Skin epidermis (tissue), 12 donors: Measurements from ENCODE around the gene FNDC3B.

Experiments
- H3K27ac ChIP-seq, 21 experiments: fragments of 200-600 bp; sonication (generic) in 11 of 21; one replicate each; pipeline ENCODE4 v1.5.0; 2020; ENCODE audit warnings: mild to moderate bottlenecking in 3 of 21, inconsistent platforms in 2 of 21, moderate library complexity in 2 of 21
- H3K4me3 ChIP-seq, 7 experiments: fragments of 200-600 bp; sonication (generic) in 2 of 7; one replicate each; pipeline ENCODE4 v1.5.0; 2020; ENCODE audit warnings: inconsistent platforms in 2 of 7, mild to moderate bottlenecking in 2 of 7, moderate library complexity in 1 of 7

The FNDC3B gene

GRCh38 chr3:172410702-172411477, 371.5 kb downstream of the FNDC3B start:
- Histone ChIP-seq H3K4me3 (no peak overlapping the region), H3K27ac (no peak overlapping the region)

GRCh38 chr3:172411478-172411947, 372.1 kb downstream of the FNDC3B start:
- Histone ChIP-seq H3K27ac (no peak overlapping the region), H3K4me3 (no peak overlapping the region)

- H3K27ac ChIP-seq: no peak overlapping the region
These were observed 375.9 kb downstream of the FNDC3B start for GRCh38 chr3:172415323-172415722.

GRCh38 chr3:172437713-172438112, 398.3 kb downstream of the FNDC3B start:
- Histone ChIP-seq H3K4me3 (no peak overlapping the region), H3K27ac (no peak overlapping the region)

More at GRCh38 chr3:172415323-172415722, 375.9 kb downstream of the FNDC3B start:
- H3K4me3 ChIP-seq: no peak overlapping the region

- Histone ChIP-seq H3K27ac (no peak overlapping the region), H3K4me3 (no peak overlapping the region)
These were observed 398.8 kb downstream of the FNDC3B start for GRCh38 chr3:172438186-172438585.

GRCh38 chr3:172441581-172441980, 402.2 kb downstream of the FNDC3B start:
- no peak overlapping the region for H3K27ac ChIP-seq
- H3K4me3 ChIP-seq: no peak overlapping the region

GRCh38 chr3:172442606-172443005, 403.2 kb downstream of the FNDC3B start:
- Histone ChIP-seq H3K4me3 (no peak overlapping the region), H3K27ac (no peak overlapping the region)

- H3K27ac ChIP-seq: no peak overlapping the region
- H3K4me3 ChIP-seq: no peak overlapping the region
These were observed 405.4 kb downstream of the FNDC3B start for GRCh38 chr3:172444821-172445220.

- no peak overlapping the region for H3K27ac ChIP-seq
- H3K4me3 ChIP-seq: no peak overlapping the region
These were observed 406.8 kb downstream of the FNDC3B start for GRCh38 chr3:172446198-172446597.

- Histone ChIP-seq H3K27ac (no peak within 1 kb of the TSS), H3K4me3 (no peak within 1 kb of the TSS)
These were observed 408.5 kb downstream of the FNDC3B start, which contains the start of gene GHSR for GRCh38 chr3:172447611-172448579. Gene GHSR, minus strand, starts transcription at chr3:172448456. Its CDS starts 43 bp downstream, at chr3:172448413.

- no peak overlapping the region for H3K4me3 ChIP-seq
These were observed 409.5 kb downstream of the FNDC3B start for GRCh38 chr3:172448661-172449465.

GRCh38 chr3:172449466-172450149, 410.2 kb downstream of the FNDC3B start:
- no peak overlapping the region for H3K4me3 ChIP-seq
- H3K27ac ChIP-seq: no peak overlapping the region

More at GRCh38 chr3:172448661-172449465, 409.5 kb downstream of the FNDC3B start:
- H3K27ac ChIP-seq: no peak overlapping the region
